HG03342 (cell line): ENCODE results near the gene ZNF689.
"Not testable (repeated sequence)": the region's sequence is repeated elsewhere in the genome, so short reads cannot be mapped to it uniquely, and the experiment has no call there.

Experiments
- ATAC-seq: cut with Tn5 transposase; IDR thresholded peaks from one replicate; pipeline ENCODE4 v1.9.1; 2021; ENCODE audit warnings: mild to moderate bottlenecking, moderate library complexity; ENCODE audit not compliant: unreplicated experiment

Gene ZNF689

DNA sequence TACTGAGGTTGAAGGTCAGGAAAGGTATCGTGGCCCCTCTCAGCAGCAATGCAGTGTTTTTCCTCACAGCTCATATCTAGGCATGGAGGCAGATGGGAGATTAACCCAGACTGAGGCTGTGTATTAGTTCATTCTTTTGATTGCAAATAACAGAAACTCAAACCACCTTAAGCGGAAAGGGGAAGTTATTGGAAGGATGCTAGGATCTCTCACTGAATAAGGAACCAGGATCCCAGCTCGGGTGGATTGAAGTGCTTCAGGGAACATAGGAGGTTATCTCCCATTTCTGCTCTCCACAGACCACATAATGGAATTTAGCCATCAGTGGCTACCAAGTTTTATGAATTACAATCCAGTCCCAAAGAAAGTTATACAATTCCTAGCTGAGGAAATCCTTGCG is 8.2 kb downstream of the ZNF689 start:
- no peak for ATAC-seq

DNA sequence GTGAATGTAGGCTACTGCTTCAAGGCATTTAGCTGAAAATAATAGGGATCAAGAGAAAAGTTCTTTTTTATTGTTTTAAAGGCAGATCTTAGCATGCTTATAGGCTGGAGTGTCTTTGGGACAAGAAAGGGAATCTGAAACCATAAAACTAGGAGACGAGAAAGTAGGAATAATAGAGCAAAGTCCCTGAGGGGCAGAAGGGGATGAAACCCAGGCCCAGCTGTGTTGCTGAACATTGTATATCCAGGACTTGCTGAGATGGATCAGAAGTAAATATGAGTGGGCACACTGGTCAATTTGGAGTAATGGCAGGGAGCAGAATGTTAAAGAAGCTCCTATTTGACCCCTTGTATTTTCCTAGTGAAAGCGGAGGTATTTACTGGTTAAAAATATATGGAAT is 9.3 kb downstream of the ZNF689 start:
- ATAC-seq: no peak

DNA sequence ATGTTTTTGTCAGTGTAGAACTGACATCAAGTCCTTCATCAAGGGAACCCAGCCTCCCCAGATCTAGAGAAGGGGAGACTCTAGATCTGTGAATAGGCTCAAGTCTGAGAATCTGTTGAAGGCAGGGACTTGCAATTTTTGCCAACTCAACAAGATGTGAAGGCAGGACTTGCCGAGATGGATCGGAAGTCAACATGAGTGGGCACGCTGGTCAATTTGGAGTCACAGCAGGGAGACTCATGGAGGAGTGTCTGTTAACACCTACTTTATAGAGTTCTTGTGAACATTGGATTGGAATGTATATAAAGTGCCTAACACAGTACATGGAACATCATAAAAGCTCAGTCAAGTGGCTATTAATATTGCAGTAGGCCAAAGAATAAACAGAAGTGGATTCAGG is 10.0 kb downstream of the ZNF689 start:
- no peak for ATAC-seq

DNA sequence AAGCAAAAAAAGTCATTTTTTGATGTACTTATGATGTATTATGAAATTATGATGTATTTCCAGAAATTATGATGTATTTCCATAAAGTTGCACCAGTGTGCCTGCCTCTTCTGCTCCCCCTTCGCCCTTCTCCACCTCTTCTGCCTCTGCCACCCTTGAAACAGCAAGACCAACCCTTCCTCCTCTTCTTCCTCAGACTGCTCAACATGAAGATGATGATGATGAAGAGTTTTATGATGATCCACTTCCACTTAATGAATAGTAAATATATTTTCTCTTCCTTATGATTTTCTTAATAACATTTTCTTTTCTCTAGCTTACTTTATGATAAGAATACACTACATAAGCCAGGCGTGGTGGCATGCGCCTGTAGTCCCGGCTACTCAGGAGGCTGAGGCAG is 17.3 kb downstream of the ZNF689 start:
- no peak for ATAC-seq

DNA sequence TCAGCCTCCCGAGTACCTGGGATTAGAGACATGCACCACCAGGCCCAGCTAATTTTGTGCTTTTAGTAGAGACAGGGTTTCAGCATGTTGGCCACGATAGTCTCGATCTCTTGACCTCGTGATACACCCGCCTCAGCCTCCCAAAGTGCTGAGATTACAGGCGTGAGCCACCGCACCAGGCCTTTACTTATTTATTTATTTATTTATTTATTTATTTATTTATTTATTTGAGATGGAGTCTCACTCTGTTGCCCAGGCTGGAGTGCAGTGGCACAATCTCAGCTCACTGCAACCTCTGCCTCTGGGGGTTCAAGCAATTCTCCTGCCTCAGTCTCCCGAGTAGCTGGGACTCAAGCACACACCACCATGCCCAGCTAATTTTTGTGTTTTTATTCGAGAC is 19.3 kb downstream of the ZNF689 start:
- not testable (repeated sequence) for ATAC-seq

DNA sequence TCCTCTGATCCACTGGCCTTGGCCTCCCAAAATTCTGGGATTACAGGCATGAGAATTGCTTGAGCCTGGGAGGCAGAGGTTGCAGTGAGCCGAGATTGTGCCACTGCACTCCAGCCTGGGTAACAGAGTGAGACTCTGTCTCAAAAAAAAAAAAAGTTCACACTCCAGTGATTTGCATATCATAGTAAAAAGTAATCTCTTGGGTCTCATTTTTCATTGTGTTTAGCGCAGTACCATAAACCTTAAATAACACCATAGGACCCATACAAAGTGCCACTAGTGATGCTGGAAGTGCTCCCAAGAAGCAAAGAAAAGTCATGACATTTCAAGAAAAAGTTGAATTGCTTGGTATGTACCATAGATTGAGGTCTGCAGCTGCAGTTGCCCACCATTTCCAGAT is 20.6 kb downstream of the ZNF689 start:
- ATAC-seq: not testable (repeated sequence)

DNA sequence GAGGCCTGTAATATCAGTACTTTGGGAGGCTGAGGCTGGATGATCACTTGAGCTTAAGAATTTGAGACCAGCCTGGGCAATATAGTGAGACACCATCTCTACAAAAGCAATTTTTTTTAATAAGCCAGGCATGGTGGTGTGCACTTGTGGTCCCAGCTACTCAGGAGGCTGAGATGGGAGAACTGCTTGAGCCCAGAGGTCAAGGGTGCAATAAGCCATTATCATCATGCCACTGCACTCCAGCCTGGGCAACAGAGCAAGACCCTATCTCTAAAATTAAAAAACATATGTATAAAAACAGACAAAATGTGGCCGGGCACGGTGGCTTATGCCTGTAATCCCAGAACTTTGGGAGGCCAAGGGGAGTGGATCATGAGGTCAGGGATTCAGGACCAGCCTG is 21.5 kb downstream of the ZNF689 start:
- ATAC-seq: no peak

DNA sequence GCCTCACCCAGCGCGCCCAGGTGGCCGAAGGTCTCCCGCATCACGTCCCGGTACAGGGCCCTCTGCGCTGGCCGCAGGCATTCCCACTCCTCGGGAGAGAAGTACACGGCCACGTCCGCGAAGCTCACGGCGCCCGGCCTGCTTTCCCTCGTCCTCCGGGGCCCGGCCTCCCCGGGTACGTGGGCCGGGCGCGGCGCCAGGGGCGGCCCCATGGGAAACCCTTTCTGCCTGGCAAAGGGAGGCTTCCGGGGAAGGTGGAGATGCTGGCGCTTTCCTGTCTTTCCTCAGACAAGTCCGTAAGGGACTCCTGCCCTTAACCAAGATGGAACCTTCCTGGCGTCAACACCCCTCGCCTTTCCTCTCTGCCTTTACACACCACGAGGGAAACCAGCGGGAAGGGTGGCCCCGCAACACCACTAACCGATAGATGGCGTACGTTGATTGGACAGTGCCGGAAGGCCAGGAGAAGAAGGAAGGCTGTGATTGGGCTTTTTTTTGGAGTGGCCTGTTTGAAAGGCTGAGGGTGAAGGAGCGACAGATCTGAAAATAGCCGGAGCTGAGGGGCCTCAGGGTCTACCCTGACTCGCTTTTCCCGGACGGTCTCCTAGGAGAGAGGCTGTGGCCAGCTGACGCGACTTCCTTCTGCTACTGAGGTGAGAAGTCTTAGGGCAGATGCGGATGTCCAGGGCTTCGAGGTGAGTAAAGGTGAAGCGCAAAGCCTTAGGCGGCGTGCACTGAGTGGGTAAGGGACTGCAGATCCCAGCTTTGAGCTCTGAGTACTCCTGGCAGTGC is 24.6 kb downstream of the ZNF689 start, which contains the start of gene ZNF785:
ZNF785 (minus strand) TSS at position 298 of the 792 bp plus-strand sequence; CDS start at position 212, 86 bp downstream.
- peak; percentile 85 for ATAC-seq

DNA sequence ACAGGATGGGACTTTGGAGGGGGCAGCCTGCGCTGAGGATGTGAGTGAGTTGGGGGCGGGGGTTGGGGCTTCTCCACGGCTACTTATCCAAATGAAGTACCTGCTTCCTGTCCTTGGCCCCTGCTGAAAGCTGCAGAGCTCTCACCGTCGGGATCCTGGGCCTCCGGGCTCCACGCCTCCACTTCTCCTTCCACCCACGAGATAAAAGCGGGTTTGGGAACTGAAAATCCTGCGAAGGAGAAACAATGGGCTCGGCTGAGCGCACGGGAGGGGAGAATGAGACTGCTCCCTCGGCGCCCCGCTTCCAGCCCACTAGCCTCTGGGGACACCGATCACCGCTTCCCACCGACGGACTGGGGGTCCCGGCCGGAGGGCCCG is 25.2 kb downstream of the ZNF689 start:
- ATAC-seq: no peak

DNA sequence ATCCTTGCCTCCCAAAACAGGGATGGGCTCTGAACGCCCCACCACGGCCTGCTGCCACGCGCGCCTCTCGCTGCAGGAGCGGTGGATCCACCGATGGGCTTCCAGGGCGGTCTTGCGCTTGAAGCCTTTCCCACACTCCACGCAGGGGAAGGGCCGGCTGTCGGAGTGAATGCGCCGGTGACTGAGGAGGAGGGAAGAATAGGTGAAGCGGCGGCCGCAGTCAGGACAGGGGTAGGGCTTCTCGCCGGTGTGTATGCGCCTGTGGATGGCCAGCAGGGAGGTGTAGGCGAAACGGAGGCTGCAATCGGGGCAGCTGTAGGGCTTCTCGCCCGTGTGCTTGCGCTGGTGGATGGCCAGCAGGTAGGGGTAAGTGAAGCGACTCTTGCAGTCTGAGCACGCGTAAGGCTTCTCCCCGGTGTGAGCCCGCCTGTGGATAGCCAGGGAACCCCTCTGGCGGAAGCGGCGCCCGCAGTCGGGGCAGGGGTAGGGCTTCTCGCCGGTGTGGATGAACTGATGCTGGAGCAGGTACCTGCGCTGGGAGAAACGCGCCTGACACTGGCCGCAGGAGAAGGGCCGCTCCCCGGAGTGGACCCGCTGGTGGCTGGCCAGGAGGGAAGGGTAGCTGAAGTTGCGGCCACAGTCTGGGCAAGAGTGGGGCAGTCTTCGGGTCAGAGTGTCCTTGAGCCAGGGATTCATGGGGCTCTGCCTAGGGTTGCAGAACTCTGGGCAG is 27.4 kb downstream of the ZNF689 start:
- no peak for ATAC-seq

DNA sequence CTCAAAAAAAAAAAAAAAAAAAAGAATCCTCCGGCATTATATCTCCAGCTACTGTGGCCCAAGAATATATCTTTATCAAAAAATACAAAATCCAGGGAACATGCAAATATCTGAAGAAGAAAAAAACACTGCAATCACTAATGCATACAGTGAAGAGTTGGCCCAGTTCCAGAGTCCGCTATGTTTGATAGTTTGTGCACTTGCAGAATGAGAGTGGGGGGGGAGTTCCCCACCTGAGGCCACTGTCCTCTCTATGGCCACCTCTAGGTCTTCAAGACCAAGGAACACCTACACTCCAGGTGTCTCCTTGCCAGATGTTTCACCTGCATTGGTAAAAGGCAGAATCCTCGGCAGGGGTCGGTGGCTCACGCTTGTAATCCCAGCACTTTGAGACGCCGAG is 28.7 kb downstream of the ZNF689 start:
- ATAC-seq: no peak

DNA sequence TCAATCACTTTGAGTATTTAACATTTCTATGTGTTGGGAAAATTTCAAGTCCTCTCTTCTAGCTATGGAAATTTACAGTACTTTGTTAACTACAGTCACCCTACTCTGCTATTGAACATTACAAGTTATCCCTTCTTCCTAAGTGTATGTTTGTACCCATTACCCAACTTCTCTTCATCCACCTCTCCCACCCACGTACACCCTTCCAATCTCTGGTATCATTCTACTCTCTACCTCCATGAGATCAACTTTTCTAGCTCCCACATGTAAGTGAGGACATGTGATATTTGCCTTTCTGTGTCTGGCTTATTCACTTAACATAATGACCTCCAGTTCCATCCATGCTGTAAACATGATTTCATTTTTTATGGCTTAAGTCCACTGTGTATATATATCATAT is 35.5 kb downstream of the ZNF689 start:
- no peak for ATAC-seq

DNA sequence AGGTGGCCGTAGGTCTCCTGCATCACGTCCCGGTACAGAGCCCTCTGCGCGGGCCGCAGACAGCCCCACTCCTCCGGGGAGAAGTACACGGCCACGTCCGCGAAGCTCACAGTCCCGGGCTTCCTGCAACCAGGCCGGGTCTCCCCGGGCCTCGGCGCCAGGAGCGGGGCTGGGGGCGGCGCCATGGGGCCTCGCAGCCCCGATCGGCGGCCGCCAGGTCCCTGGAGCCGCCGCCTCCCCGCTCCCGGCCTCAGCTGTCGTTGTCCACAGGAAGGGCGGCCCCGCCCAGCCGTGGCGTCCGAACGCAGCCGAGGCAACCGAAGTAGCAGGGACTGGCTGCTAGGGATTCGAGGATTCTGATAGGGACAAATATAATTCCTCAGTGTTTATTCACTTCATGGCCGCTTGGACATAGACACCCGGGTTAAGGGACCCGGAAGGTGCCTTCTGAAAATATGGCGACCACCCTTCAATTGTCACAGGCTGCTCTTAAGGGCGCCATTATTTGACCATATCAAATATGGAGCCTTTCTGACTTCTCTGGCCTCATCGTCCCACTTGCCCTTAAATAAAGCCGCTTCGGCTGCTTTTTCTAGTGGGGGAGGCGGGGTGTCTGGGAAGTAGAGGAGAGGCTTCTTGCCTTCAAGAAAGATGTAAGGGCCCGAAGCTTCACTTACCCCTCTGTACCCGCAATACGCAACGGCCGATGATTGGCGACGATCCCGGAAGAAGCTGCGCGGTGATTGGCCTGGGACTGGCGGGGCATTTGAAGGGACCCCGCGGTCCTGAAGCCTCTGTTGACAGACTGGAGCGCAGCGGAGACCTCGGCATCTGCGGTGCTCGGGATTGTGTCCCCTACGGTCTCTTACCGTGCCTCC is 38.5 kb downstream of the ZNF689 start, which contains the start of gene ZNF688:
ZNF688 (minus strand) TSS at position 270 of the 878 bp plus-strand sequence; CDS start at position 185, 85 bp downstream.
- peak; percentile 61 for ATAC-seq

DNA sequence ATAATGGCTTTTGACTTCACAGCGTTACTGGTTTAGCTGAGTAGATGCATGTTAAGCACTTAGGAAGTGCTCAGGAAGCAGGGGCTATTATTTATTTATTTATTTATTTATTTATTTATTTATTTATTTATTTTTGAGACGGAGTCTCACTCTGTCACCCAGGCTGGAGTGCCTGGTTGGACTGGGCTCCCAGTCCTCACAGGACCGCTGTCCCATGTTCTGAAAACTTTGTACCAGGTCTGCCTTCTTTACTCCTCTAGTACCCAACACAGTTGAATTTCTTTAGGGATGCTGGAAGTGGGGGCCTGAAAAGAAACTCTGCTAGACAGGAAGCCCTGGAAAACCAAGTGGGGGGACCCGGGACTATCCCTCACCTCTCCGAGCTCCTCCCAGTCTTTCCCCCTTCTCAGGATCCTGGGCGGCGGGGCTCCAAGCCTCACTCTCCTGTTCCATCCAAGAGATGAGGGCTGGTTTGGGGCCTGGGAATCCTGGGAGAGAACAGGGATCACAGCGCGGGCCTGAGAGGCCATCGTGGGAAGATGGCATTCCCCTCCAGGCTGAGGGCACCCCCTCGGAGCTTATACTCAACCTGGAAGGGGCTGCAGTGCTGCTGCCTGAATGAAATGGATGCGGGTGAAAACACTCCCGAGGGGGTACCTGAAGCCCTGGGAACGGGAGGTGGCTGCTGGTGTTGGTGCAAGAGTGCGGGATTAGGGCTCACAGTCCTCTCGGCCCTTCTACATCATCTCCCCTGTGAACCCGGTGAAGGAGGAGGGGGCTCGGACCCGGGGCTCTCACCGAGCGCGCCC is 39.3 kb downstream of the ZNF689 start:
- no peak for ATAC-seq

DNA sequence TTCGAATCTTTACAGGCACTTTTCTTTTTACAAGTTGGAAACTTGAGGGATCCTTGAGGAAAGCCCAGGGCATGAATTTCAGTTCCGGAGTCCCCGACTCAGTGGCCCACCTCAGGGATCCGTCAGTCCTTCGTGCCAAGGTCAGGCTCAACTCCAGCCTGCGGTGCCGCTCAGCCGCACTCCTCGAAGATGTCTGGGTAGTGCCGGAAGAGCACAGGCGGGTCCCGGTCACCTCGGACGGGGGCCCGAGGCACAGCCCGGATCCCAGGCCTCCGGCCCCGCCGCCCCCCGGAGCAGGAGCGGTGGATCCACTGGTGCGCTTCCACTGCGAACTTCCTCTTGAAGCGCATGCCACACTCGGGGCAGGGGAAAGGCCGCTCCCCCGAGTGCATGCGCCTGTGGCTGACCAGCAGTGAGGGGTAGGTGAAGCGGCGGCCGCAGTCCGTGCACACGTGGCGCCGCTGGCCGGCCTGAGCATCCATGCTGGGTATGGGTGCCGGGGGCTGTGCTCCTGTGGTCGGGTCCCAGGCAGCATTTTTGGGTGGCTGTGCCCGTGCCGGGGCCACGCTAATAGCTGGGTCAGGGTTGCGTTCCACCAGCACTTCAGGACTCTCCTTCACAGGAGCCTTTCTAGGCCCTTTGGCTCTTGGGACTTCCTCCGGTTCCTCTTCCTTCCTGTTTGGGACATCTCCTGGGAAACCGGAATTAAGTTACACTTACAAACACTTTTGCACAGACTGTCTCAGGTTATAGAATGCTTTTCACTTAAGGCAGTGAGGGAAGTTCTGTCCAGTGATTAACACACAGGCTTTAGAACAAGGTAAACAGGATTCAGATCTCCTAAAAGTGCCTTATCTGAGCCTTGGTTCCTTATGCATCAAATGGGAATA is 40.2 kb downstream of the ZNF689 start:
- ATAC-seq: no peak

DNA sequence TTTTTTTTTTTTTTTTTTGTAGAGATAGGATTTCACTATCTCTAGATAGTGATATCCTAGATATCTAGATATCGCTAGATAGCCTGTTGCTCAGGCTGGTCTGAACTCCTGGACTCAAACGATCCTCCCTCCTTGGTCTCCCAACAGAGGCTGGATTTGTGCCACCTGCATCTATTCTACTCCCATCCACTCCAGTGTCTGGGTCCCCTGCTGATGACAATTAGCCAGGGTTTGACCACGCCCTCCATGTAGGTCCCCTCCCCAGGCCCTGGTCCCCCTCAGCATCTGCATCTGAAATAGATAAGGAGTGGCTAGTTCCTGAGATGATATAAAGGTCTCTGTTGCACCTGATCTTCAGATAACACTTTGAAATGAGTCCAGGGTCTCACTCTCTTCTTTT is 40.9 kb downstream of the ZNF689 start:
- ATAC-seq: no peak

DNA sequence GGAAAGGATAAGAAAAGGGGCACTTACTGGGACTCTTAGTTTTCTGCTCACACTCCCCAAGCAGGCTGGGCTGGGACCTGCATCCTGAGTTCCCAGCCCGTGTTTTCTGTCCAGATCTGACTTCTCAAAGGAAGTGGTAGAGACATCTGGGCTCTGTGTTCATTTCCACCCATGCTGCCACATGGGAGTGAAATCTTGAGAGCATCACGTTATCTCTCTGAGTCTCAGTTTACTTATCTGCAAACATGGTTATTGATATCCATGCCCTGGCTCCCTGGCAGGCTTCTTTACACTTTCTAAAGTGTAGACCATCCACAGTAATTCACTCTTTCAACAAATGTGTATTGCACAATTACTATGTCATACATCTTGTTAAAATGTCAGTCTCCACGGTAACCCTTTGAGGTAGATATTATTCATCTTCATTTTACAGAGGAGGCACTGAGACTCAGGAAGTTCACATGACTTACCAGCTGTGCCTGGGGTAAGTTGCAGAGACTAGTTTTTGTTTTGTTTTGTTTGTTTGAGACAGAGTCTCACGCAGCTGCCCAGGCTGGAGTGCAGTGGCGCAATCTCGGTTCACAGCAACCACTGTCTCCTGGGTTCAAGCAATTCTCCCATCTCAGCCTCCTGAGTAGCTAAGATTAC is 42.1 kb downstream of the ZNF689 start:
- no peak for ATAC-seq

DNA sequence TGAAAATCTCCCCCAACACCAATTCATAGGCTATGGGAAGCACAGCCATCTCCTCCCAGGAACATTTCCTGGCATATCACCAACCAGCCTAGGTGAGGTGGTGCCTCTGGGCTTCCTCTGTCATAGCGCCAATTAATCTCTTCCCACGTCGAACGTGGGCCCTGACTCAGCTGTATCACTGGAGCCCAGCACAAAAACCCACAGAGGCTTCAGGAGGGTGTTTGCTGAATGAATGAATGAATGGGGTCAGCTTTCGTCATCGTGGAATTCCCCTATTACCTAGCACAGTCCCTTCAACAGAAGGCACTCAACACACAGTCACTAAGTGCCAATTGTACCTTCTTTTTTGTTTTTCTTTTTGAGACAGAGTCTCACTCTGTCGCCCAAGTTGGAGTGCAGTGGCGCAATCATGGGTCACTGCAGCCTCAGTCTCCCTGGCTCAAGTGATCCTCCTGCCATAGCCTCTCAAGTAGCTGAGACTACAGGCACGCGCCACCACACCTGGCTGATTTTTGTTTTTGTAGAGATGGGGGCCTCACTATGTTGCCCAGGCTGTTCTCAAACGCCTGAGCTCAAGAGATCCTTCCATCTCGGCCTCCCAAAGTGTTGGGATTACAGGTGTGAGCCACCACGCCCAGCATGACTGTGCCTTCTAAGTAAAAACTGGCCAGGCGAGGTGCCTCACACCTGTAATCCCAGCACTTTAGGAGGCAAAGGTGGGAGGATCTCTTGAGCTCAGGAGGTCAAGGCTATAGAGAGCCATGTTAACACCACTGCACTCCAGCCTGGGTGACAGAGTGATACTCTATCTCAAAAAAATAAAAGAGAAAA is 42.8 kb downstream of the ZNF689 start:
- no peak for ATAC-seq
